ENCODE measurements around the gene YWHAG.

GRCh38 chr7:76278540-76278939, 80.3 kb downstream of the YWHAG start:
- TF ChIP-seq CTCF (IDR thresholded peaks at IDR 0.05) = no peak
- TF ChIP-seq POLR2A (IDR thresholded peaks at IDR 0.05) = no peak
- no peak for TF ChIP-seq POLR2AphosphoS5 (IDR thresholded peaks at IDR 0.05)

Data from prostate gland (tissue), 2 donors.